HG03196 (cell line): Measurements from ENCODE around the gene UBR1.

Experiments used
- ATAC-seq: cut with Tn5 transposase; IDR thresholded peaks from one replicate; pipeline ENCODE4 v1.9.1; 2021; ENCODE audit not compliant: unreplicated experiment

The UBR1 gene

DNA sequence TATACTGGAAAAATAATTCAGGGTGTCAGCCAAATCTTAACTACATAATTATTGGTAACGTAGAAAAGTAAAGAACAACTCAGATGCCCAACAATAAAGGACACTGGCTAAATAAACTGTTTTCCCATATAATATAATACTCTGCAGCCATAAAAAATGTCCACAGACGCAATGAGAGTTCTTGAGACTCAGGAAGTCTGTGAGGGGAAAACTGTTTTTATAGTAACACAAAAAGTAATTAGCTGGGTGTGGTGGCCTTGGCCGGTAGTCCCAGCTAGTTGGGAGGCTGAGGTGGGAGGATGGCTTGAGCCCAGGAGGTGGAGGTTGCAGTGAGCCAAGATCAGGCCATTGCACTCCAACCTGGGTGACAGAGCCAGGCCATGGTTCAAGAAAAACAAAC lies 5.5 kb upstream of the UBR1 start:
- ATAC-seq, result no peak

DNA sequence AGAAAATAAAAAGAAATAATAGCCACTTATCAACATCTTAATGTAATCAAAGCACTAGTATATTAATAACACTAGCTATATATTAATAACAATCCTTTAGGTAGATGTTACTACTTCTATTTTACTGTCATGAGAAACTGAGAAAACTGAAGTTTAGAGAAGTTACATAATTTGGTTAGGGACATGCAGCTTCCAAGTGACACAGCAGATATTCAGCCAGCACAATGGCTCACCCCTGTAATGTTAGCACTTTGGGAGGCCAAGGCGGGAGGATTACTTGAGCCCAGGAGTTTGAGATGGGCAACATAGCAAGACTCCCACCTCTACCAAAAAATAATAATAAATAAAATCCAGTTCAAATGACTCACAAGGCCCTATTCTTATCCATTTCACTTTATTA lies 1.9 kb upstream of the UBR1 start:
- no peak for ATAC-seq

DNA sequence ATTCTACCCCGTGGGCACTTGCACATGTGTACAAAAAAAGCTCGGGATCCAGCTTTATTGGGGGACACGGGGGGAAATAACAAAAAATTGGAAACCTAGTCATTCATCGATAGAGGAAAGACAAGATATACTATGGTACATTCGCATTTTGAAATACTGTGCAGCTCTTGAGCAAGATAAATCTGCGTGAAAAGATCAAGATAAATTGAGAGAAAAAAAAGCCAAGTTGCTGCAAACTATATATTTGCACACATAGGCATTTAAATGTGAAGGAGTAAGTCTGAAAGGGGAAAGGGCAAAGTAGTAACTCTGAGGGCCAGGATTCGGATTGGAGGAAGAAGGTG lies 620 bp upstream of the UBR1 start:
- ATAC-seq, result no peak

DNA sequence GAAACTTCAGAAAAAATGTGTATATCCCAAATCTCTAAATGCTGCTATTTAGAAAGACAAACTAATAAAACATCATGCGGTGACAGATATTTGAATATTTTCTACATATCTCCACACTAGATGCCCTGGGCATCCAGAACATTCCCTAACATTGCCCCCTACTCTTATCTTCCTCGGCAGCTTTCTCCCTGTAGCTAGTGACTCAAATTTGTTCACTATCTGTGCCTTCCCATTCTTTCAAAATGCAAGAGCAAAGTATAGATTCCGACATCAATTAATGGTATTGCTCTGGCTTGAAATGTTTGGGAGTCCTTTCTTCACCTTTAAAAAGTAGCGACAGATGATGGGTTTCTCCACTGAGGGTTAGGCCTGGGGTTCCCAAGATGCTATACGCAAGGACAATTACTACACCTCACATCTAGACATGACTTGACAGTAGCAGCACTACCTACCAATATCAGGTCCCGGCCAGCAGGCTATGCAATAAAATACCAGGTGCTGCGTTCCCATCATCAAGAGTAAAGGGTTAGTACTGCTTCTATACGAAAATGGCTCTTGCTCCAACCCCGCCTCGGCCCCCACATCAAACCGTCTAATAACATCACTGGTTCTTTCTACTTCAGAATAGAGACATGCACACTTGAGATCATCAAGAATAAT lies 631 bp downstream of the UBR1 start:
- ATAC-seq, result no peak

DNA sequence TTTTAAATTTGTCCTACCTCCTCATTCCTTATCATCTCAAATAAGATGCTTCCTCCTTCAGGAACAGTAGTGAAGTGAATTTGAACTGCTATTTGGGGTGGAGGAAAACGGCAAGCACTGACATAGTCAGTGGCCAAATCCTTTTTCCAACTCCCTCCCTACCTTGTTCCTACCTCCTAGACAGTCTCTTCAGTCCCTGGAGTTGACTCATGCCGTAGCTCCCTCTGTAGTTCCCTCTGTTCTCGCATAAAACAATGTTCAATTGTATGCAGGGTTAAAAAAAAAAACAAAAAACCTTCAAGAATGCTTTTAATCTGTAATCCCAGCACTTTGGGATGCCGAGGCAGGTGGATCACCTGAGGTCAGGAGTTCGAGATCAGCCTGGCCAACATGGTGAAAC lies 1.4 kb downstream of the UBR1 start:
- no peak for ATAC-seq

DNA sequence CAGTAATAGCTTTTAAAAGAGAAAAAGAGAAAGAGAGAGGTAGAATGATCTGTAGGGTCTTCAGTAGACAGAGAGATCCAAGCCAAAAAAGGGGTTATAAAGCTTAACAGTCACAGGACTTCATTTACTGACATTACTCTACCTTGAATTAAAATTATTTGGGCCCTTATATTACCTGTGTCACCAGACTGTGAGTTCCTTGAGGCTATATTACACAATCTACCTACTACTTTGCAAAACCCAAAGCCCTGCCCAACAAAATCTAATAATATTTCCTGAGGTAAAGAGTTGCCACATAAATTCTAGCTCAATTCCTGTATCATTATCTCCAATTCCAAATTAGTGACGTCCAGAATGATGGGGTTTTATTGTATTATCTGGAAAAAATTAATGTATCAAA lies 1.9 kb downstream of the UBR1 start:
- ATAC-seq, result no peak

DNA sequence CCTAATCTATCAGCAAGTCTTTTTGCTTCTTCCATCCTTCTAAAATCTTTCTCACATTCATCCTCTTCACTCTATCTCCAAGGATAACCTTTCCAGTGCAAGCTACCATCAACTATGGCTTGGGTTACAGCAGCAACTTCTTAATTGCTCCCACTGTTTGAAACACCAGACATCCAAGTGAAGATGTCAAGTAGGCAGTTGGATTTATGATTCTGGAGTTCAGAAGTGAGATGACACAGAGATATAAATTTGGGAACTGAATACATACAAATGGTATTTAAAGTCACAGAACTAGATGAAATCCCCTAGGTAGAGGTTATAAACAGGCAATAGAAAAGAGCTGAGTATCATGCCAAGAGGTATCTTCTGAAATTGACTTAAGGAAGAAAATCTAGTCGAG lies 3.7 kb downstream of the UBR1 start:
- ATAC-seq, result no peak

DNA sequence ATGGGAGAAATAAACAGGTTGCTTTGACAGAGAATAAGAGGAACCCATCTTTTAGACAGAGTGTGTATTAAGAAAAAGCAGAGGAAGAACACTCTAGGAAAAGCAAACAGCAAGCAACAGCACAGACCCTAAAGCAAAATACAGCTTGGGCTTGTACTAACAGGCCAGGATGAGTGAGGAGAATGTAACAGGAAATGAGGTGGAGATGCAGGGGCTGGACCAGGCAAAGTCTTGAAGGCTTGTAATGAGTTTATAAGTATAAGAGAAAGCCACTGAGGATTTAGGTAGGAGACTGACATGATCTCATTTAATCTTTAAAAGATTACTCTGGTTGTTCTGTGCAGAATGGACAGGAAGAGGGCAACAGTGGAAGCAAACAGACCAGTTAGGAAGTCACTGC lies 4.9 kb downstream of the UBR1 start:
- ATAC-seq, result no peak

DNA sequence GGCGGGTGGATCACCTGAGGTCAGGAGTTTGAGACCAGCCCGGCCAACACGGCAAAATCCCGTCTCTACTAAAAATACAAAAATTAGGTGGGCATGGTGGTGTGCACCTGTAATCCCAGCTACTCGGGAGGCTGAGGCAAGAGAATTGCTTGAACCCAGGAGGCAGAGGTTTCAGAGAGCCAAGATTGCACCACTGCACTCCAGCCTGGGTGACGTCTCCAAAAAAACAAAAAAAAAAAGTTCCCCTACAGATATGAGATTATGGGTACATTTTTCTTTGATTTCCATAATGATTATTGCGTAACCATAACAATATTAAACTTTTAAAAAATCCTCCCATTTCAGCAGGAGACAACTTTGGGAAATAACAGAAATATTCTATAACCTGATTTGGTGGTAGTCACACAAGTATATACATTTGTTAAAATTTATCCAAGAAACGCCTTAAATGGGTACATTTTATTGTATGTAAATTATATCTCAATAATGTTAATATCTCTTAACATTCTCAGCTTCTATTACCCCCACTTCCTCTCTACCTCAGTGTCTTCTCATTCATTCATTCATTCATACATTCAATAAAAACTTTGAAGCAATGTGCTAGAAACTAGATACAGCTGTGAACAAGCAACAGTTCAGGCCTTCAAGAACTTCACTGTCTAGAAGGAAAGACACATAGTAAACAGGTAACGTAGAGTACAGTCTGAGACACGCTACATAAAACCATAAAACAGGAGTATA lies 6.6 kb downstream of the UBR1 start:
- ATAC-seq, result no peak

DNA sequence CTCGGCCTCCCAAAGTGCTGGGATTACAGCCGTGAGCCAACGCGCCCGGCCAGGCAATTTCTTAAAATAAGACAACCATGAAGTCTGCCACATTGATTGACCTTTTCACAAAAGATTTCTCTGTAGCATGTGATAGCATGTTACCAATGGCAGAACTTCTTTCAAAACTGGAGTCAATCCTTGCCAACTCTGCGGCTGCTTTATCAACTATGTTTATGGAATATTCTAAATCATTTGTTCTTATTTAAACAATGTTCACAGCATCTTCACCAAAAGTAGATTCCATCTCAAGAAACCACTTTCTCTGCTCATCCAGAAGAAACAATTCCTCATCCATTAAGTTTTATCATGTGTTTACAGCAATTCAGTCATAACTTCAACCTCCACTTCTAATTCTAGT lies 9.4 kb downstream of the UBR1 start:
- no peak for ATAC-seq

DNA sequence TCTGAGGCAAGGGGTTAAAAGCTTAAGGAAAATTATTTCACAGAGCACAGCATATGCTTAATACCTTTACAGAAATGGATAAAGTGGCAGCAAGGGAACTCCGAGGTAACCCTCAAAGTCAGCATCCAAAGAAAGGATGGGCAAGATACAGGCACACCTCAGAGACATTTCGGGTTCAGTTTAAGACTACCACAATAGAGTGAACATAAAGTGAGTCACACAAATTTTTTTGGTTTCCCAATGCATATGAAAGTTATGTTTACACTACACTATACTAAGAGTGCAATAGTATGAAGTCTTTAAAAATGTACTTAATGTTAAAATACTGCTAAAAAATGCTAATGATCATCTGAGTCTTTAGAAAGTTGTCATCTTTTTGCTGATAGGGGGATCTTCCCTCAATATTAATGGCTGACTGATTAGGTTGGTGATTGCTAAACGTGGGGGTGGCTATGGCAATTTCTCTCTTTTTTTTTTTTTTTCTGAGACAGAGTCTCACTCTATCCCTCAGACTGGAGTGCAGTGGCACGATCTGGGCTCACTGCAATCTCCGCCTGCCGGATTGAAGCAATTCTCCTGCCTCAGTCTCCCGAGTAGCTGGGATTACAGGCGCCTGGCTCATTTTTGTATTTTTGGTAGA lies 10.0 kb downstream of the UBR1 start:
- ATAC-seq, result no peak

DNA sequence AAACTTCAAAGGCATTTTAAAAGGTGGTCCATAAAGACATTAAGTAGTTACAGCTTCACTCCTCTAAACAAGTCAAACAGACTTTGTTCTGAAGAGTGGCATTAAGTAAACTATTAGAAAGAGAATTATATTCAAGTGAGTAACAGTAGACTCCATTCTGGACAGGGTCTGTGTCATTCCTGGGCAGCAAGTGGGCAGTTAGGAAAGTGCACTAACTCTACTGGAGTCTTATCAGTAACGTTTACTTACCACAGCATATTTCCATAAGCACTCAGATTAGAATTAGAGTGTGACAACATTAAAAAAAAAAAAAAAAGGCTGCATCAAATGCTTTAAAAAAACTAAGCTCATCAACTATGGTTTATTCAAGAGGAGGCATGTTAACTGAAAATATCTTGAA lies 10.6 kb downstream of the UBR1 start:
- no peak for ATAC-seq

DNA sequence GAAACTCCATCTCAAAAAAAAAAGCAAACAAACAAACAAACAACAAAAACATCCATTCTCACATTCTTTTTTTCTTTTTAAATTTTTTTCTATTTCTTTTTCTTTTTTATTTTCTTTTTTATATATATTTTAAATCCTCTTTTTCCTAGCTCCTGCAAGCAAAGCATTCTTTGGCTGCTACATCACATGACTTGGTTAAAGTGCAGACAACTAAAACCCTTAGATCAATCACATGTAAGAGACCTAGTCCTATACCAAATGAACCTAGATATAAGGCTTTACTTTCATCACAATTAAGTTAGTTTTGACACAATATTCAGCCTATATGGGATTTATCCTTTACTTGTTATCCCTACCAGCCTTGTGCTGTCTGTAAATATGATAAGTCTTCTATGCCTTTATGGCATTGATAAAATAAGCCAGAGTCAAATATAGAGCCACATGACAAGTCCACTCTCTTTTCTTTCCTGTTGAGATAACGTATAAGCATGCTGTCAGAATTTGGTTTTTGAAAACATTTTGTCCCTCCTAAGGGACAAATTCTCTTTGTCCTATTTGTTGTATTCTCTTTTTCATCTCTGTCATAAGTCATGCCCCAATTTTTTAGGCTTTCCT lies 11.3 kb downstream of the UBR1 start:
- ATAC-seq, result no peak

DNA sequence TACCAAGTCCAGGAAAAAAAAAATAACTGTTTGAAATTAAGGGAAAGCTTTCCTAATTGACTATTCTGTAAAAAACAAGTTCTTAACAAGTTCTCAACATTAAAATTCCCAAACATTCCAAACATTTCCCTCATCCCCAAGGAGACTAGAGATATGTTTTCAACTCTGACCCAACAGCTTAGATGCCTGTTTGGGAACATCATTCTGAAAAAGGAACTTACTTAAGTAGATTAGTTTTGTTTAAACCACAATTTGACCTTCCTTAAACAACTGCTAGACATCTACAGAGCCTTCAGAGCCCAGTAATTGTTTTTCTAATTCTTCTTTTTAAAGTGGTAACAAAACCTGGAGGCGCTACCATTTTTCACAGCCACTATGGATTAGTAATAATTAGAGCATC lies 12.8 kb downstream of the UBR1 start:
- no peak for ATAC-seq

DNA sequence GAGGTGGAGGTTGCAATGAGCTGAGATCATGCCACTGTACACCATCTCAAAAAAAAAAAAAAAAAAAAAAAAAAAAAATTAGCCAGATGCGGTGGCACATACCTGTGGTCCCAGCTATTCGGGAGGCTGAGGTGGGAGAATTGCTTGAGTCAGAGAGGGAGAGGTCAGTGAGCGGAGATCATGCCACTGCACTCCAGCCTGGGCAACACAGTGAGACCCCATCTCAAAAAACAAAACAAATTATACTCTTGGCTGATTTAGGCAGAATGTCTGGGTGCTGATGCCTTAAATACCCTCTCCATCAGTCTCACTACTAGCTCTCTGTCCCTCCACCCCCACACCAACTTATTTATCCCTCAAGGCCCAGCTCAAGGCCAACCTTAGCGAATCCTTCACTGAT lies 14.0 kb downstream of the UBR1 start:
- no peak for ATAC-seq

DNA sequence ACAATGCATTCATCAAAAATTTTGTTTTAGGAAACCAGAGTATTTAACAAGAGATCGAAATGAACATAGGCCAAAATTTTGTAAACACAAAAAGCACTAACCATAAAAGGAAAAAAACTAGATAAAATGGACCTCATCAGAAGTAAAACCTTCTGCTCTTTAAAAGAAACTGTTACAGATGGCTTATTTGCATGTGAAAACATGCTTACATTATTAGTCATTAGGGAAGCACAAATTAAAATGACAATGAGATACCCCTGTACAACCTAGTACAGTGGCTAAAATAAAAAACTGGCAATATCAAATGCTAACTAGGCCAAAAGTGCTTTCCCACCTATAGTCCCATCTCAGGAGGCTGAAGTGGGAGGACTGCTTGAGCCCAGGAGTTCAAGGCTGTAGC lies 19.3 kb downstream of the UBR1 start:
- no peak for ATAC-seq

DNA sequence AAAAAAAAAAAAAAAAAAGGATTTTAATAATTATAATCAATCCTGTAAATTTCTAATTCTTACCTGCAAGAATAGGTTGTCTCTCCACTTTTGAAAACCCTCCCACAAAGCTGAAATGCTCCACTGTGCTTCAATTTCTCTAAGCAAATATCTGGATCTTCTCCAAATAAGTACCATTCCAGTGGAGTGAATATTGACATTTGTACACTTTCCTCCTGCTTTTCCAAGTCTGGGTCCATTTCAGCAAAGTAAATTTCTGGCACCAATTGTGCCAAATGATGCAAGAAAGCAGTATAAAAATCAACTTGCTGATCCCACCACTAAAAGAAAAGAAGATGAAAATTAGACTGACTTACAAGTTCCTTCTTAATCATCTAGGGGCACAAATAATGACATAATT lies 19.9 kb downstream of the UBR1 start:
- no peak for ATAC-seq

DNA sequence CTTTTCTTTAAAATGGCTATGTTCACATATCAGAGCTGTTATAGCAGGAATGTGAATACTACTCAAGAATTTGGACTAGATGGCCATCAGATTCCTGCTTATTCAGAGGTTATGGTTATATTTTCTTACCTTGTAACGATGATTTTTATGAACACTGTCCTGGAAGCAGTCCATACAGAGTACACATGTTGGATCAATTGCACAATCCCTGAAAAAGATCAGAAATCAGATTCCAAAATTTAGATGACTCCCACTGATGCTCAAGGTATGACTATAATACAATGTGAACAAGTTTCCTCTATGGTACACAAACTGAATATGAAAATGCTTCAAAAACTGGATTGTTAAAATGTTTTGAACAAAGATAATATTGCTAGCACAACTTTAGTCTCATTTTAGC lies 23.3 kb downstream of the UBR1 start:
- no peak for ATAC-seq

DNA sequence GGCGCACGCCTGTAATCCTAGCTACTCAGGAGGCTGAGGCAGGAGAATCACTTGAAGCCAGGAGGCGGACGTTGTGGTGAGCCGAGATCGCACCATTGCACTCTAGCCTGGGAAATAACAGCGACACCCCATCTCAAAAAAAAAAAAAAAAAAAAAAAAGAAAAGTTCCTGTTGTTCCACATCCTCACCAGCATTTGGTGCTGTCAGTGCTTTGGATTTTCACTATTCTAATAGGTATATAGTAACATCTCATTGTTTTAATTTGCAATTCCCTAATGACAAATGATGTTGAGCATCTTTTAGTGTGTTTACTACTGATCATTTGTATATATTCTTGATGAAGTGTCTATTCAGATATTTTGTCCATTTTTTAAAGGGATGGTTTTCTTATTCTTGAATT lies 24.6 kb downstream of the UBR1 start:
- ATAC-seq, result no peak

DNA sequence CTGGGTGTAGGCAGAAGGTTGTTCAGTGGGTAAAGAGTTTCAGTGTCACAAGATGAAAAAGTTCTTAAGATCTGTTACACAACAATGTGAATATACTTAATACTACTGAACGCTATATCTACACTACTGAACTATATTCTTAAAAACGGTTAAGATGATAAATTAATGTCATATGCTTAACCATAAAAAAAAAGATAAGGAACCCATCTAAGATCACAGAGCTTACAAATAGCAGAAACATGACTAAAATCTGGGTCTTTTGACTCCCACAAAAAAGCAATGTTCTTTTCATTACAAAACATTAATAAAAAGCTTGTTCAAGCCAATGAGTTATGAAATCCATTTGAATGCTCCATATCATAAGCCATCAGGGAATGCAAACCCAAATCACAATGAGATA lies 34.4 kb downstream of the UBR1 start:
- ATAC-seq, result no peak

DNA sequence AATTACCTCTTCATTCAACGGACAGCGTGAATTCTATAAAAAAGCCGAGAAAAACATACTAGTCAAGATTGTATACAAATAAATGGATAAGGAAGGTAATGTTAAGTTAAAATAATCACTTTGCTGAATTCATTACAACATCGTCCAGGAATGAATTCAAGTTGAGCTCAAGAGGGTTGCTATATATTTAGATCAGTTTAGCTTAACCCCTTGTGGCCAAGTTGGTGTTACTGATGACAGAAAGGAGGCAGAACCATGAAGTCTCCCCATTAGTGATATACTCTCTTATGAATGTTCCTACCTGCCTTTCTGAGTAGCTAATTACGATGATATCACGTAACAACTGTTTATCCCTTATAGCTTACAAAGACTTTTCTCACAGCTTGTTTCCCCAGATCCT lies 34.9 kb downstream of the UBR1 start:
- no peak for ATAC-seq

DNA sequence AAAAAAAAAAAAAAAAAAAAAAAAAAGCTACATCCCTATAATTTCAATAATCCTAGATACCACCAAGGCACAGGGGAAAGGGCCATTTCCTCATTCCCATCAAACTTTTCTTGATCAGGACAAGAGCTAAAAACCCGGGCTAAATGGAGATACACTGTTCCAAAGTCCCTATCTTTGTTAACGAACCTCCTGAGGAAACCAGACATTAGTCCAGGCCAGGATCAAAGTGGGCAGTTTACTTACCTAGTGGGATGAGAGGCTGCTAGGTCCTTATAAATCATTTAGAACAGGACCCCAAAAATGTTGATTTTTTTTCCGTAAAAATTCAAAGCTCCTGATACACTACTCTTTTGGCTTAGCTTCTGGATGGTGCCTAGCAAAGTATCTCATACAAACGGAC lies 35.6 kb downstream of the UBR1 start:
- ATAC-seq, result no peak
